ENCODE data around the gene SOX5. TPM values are rescaled to one million over a fixed set of nuclear protein-coding genes. Genes with fewer than 3 reads are reported as not detected.

The SOX5 gene
- polyA plus RNA-seq, 1 of the 3 experiments (the other 2 are of a cell fraction), result 0.21 TPM

DNA sequence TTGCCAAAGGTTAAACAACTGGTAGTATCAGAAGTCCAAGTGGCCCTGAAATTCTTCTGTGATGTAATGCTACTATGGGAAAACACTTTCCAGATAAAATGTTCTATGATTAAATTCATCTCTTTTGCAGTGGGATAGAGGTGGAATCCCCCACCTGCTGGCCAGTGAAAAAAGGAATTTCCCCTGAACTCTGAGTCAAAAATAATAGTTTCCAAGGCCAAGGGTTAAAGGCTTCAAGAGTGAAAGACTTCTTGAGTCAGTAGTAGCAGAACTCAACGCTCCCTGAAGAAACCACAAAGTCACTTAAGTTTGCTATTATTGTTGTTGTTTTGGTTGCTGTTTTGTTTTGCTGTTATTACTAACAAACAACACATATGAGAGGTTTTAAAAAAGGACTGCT, 330.8 kb downstream of the SOX5 start:
- TF ChIP-seq NFIC (IDR thresholded peaks at IDR 0.05; ENCODE audit: borderline replicate concordance) (no peak), REST (IDR thresholded peaks at IDR 0.05; ENCODE audit: low read depth, low read length) (no peak), FOXJ3 (CRISPR knock-in tag; IDR thresholded peaks at IDR 0.05) (no peak)
- TF ChIP-seq, protein P1, sequence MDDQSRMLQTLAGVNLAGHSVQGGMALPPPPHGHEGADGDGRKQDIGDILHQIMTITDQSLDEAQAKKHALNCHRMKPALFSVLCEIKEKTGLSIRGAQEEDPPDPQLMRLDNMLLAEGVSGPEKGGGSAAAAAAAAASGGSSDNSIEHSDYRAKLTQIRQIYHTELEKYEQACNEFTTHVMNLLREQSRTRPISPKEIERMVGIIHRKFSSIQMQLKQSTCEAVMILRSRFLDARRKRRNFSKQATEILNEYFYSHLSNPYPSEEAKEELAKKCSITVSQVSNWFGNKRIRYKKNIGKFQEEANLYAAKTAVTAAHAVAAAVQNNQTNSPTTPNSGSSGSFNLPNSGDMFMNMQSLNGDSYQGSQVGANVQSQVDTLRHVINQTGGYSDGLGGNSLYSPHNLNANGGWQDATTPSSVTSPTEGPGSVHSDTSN (IDR thresholded peaks at IDR 0.05), result no peak
- H3K9ac ChIP-seq, result no peak overlapping the region
- H3K27ac ChIP-seq (ENCODE audit: low read depth in 2 of 2, low read length in 1 of 2), result no peak overlapping the region
- no peaks in the 10 kb centered on the region for H4K20me1 ChIP-seq (ENCODE audit: insufficient read depth)
- no peak overlapping the region for H3K4me2 ChIP-seq
- H3K79me2 ChIP-seq (ENCODE audit: insufficient read depth), result no peaks in the 10 kb centered on the region
- H3F3A ChIP-seq (replicated peaks; ENCODE audit: insufficient read depth), result no peaks in the 10 kb centered on the region
- no peaks in the 10 kb centered on the region for H3K27me3 ChIP-seq (ENCODE audit: insufficient read depth)
- no peaks in the 10 kb centered on the region for H3K9me2 ChIP-seq
- H3K36me3 ChIP-seq (replicated peaks in 1 of 2; ENCODE audit: control insufficient read depth in 1 of 2, insufficient read depth in 2 of 2, low read length in 1 of 2), result no peaks in the 10 kb centered on the region
- ChIA-PET POLR2A (no interaction called here), CTCF (no interaction called here)
- peaks cover 0 to 6% of the 10 kb centered on the region in 2 experiments; a peak in 2 of 4 replicates for H3K4me1 ChIP-seq (ENCODE audit: control insufficient read depth in 1 of 2, insufficient read depth in 2 of 2, low read depth in 1 of 2, low read length in 1 of 2)
- no peak overlapping the region for H3K4me3 ChIP-seq (ENCODE audit: low read depth in 2 of 2, low read length in 1 of 2)
- WGBS (ENCODE audit: low lambda C conversion rate), result 50% methylated on average over 1 of the region's 1 CpG
- H2AFZ ChIP-seq (ENCODE audit: low read depth), result no peak overlapping the region
- no peaks in the 10 kb centered on the region for H3K9me3 ChIP-seq
- DNase-seq, result no peak

DNA sequence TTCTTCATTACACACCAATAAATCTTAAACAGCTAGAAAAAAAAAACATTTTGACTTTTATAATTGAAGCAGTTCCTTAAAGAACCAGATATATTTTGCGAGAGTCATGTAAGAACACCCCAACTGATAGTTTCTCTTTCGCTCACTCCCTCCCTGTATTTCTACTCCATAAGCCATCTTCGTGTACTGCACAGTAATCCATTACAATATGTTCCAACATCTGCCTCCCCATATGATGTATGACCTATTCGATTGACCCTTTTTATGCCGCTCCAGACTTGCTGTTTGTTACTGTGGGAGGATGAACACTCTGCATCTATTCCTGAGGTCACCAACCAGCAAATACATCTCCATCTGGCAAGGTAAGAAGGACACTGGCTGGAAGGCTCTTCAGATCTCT, 331.7 kb downstream of the SOX5 start:
- POLR2A ChIA-PET, result no interaction called here
- 61% methylated on average over 5 of the region's 5 CpGs for WGBS (ENCODE audit: low lambda C conversion rate)

GRCh38 chr12:23614280-23614679, 335.2 kb downstream of the SOX5 start:
- H3K9me2 ChIP-seq, result no peaks in the 10 kb centered on the region
- ChIA-PET POLR2A (no interaction called here), CTCF (no interaction called here)
- TF ChIP-seq EP300 (IDR thresholded peaks at IDR 0.05; ENCODE audit: borderline replicate concordance in 1 of 2, low read depth in 1 of 2, low read length in 1 of 2) (no peak), FOXJ3 (CRISPR knock-in tag; IDR thresholded peaks at IDR 0.05) (no peak), IRF3 (IDR thresholded peaks at IDR 0.05; ENCODE audit: low read depth, low read length) (no peak), NFIC (IDR thresholded peaks at IDR 0.05; ENCODE audit: borderline replicate concordance) (no peak), REST (IDR thresholded peaks at IDR 0.05; ENCODE audit: low read depth, low read length) (no peak)
- TF ChIP-seq, protein P1 (IDR thresholded peaks at IDR 0.05), result no peak

More for the DNA sequence above, 331.7 kb downstream of the SOX5 start:
- Histone ChIP-seq H3K9ac (no peak overlapping the region), H3K9me3 (no peaks in the 10 kb centered on the region), H3K27me3 (ENCODE audit: insufficient read depth) (no peaks in the 10 kb centered on the region), H3K4me3 (ENCODE audit: low read depth in 2 of 2, low read length in 1 of 2) (no peak overlapping the region), H3K79me2 (ENCODE audit: insufficient read depth) (no peaks in the 10 kb centered on the region), H3K27ac (ENCODE audit: low read depth in 2 of 2, low read length in 1 of 2) (no peak overlapping the region), H4K20me1 (ENCODE audit: insufficient read depth) (no peaks in the 10 kb centered on the region), H3K9me2 (no peaks in the 10 kb centered on the region), H3F3A (replicated peaks; ENCODE audit: insufficient read depth) (no peaks in the 10 kb centered on the region), H3K4me2 (no peak overlapping the region), H3K36me3 (replicated peaks in 1 of 2; ENCODE audit: control insufficient read depth in 1 of 2, insufficient read depth in 2 of 2, low read length in 1 of 2) (no peaks in the 10 kb centered on the region), H2AFZ (ENCODE audit: low read depth) (no peak overlapping the region), H3K4me1 (ENCODE audit: control insufficient read depth in 1 of 2, insufficient read depth in 2 of 2, low read depth in 1 of 2, low read length in 1 of 2) (peaks cover 0 to 6% of the 10 kb centered on the region in 2 experiments; a peak in 2 of 4 replicates)
- CTCF ChIA-PET, result no interaction called here
- DNase-seq, result no peak
- TF ChIP-seq EZH2phosphoT487 (IDR thresholded peaks at IDR 0.05; ENCODE audit: borderline replicate concordance, low read depth) (no peak), EP300 (IDR thresholded peaks at IDR 0.05; ENCODE audit: borderline replicate concordance in 1 of 2, low read depth in 1 of 2, low read length in 1 of 2) (no peak), MEF2A (IDR thresholded peaks at IDR 0.05; ENCODE audit: borderline replicate concordance, low read depth) (no peak), SMC3 (IDR thresholded peaks at IDR 0.05; ENCODE audit: low read depth, low read length) (no peak), TAF1 (IDR thresholded peaks at IDR 0.05; ENCODE audit: borderline replicate concordance, low read depth, low read length) (no peak)

More at GRCh38 chr12:23614280-23614679, 335.2 kb downstream of the SOX5 start:
- Histone ChIP-seq H3K4me2 (no peak overlapping the region), H3K27ac (ENCODE audit: low read depth in 2 of 2, low read length in 1 of 2) (no peak overlapping the region), H3K4me1 (ENCODE audit: control insufficient read depth in 1 of 2, insufficient read depth in 2 of 2, low read depth in 1 of 2, low read length in 1 of 2) (peaks cover 0 to 6% of the 10 kb centered on the region in 2 experiments; a peak in 3 of 4 replicates), H3K27me3 (ENCODE audit: insufficient read depth) (no peaks in the 10 kb centered on the region), H3K4me3 (ENCODE audit: low read depth in 2 of 2, low read length in 1 of 2) (no peak overlapping the region), H3K9ac (no peak overlapping the region), H4K20me1 (ENCODE audit: insufficient read depth) (no peaks in the 10 kb centered on the region), H2AFZ (ENCODE audit: low read depth) (no peak overlapping the region), H3F3A (replicated peaks; ENCODE audit: insufficient read depth) (peaks cover 2% of the 10 kb centered on the region), H3K36me3 (replicated peaks in 1 of 2; ENCODE audit: control insufficient read depth in 1 of 2, insufficient read depth in 2 of 2, low read length in 1 of 2) (no peaks in the 10 kb centered on the region), H3K79me2 (ENCODE audit: insufficient read depth) (no peaks in the 10 kb centered on the region), H3K9me3 (no peaks in the 10 kb centered on the region)
- DNase-seq, result no peak
- WGBS (ENCODE audit: low lambda C conversion rate), result 71% methylated on average over 2 of the region's 2 CpGs

Measured in SK-N-SH (cell line).